ENCODE measurements around the gene HOXC9.

- TF ChIP-seq EP300 (IDR thresholded peaks at IDR 0.05) (no peak), POLR2A (IDR thresholded peaks at IDR 0.05) (no peak), CTCF (IDR thresholded peaks at IDR 0.05) (no peak), POLR2AphosphoS5 (IDR thresholded peaks at IDR 0.05) (no peak)
These were observed 6.7 kb downstream of the HOXC9 start for GRCh38 chr12:54006559-54007220.

Measured in stomach (tissue), 4 donors.